ENCODE measurements around the gene DDX52. TPM values are rescaled to one million over a fixed set of nuclear protein-coding genes. Genes with fewer than 3 reads are reported as not detected.

DDX52 gene
- total and polyA plus RNA-seq, 2 of the 13 experiments (the other 11 are each of a cell fraction or from before 2014, with no cell fraction given) = 8.9 to 36.1 TPM

DNA sequence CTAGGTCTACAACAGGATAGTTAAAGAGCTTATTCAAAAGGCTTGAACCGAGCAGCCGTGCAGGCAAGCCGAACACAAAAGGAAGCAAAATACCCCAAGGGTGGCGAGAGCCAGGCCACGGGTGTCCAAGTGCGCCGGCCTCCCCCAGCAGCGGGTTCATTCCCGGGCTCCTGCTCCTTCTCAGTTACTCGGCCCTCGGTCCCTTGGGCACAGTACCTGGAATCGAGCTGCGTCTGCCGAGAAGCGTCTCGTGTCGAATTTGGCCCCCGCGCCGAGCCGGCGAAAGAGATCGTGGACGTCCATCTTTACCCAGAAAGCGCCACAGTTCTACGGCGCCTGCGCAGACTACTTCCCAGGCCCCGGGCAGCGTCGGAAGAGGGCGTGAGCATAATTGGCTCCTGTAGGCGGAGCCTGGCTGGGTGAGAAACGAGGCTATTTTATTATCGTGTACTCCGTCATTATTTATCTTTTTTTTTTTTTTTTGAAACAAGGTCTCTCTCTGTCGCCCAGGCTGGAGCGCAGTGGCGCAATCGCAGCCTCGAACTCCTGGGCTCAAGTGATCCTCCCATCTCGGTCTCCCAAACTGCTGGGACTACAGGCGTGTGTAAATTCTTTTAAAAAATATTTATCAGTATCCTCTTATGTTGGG, at the start of gene DDX52 (continued):
- TF ChIP-seq, protein P1, sequence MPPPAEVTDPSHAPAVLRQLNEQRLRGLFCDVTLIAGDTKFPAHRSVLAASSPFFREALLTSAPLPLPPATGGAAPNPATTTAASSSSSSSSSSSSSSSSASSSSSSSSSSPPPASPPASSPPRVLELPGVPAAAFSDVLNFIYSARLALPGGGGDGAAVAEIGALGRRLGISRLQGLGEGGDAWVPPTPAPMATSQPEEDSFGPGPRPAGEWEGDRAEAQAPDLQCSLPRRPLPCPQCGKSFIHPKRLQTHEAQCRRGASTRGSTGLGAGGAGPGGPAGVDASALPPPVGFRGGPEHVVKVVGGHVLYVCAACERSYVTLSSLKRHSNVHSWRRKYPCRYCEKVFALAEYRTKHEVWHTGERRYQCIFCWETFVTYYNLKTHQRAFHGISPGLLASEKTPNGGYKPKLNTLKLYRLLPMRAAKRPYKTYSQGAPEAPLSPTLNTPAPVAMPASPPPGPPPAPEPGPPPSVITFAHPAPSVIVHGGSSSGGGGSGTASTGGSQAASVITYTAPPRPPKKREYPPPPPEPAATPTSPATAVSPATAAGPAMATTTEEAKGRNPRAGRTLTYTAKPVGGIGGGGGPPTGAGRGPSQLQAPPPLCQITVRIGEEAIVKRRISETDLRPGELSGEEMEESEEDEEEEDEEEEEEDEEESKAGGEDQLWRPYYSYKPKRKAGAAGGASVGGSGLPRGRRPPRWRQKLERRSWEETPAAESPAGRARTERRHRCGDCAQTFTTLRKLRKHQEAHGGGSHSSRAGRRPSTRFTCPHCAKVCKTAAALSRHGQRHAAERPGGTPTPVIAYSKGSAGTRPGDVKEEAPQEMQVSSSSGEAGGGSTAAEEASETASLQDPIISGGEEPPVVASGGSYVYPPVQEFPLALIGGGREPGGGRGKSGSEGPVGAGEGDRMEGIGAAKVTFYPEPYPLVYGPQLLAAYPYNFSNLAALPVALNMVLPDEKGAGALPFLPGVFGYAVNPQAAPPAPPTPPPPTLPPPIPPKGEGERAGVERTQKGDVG (CRISPR knock-in tag; IDR thresholded peaks at IDR 0.05; ENCODE audit: borderline replicate concordance) = no peak
- TF ChIP-seq NRL (CRISPR knock-in tag; IDR thresholded peaks at IDR 0.05; ENCODE audit: borderline replicate concordance) = peak; percentile 72; the same call in 1 of the 2 replicates
- TF ChIP-seq KAT2B (IDR thresholded peaks at IDR 0.05; ENCODE audit: borderline replicate concordance, low read depth, low read length) = no peak
- peak; percentile 75; the same call in 1 of the 2 replicates for TF ChIP-seq ZNF891 (CRISPR knock-in tag; IDR thresholded peaks at IDR 0.05)
- TF ChIP-seq POLR2A (IDR thresholded peaks at IDR 0.05; ENCODE audit: insufficient read depth in 1 of 2, low read depth in 2 of 2, low read length in 2 of 2) = peak; percentile 64 to 82
- no peak for TF ChIP-seq SOX13 (IDR thresholded peaks at IDR 0.05)
- TF ChIP-seq SOX13 (CRISPR knock-in tag; conservative IDR thresholded peaks at IDR 0.05 in 1 of 2, IDR thresholded peaks at IDR 0.05 in 1 of 2) = peak in 1 of 2 experiments; percentile 37; a peak in 2 of 4 replicates
- TF ChIP-seq ZNF605 (CRISPR knock-in tag; IDR thresholded peaks at IDR 0.05) = peak; percentile 21; the same call in 1 of the 2 replicates
- TF ChIP-seq, protein P2, sequence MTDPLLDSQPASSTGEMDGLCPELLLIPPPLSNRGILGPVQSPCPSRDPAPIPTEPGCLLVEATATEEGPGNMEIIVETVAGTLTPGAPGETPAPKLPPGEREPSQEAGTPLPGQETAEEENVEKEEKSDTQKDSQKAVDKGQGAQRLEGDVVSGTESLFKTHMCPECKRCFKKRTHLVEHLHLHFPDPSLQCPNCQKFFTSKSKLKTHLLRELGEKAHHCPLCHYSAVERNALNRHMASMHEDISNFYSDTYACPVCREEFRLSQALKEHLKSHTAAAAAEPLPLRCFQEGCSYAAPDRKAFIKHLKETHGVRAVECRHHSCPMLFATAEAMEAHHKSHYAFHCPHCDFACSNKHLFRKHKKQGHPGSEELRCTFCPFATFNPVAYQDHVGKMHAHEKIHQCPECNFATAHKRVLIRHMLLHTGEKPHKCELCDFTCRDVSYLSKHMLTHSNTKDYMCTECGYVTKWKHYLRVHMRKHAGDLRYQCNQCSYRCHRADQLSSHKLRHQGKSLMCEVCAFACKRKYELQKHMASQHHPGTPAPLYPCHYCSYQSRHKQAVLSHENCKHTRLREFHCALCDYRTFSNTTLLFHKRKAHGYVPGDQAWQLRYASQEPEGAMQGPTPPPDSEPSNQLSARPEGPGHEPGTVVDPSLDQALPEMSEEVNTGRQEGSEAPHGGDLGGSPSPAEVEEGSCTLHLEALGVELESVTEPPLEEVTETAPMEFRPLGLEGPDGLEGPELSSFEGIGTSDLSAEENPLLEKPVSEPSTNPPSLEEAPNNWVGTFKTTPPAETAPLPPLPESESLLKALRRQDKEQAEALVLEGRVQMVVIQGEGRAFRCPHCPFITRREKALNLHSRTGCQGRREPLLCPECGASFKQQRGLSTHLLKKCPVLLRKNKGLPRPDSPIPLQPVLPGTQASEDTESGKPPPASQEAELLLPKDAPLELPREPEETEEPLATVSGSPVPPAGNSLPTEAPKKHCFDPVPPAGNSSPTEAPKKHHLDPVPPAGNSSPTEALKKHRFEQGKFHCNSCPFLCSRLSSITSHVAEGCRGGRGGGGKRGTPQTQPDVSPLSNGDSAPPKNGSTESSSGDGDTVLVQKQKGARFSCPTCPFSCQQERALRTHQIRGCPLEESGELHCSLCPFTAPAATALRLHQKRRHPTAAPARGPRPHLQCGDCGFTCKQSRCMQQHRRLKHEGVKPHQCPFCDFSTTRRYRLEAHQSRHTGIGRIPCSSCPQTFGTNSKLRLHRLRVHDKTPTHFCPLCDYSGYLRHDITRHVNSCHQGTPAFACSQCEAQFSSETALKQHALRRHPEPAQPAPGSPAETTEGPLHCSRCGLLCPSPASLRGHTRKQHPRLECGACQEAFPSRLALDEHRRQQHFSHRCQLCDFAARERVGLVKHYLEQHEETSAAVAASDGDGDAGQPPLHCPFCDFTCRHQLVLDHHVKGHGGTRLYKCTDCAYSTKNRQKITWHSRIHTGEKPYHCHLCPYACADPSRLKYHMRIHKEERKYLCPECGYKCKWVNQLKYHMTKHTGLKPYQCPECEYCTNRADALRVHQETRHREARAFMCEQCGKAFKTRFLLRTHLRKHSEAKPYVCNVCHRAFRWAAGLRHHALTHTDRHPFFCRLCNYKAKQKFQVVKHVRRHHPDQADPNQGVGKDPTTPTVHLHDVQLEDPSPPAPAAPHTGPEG (CRISPR knock-in tag; IDR thresholded peaks at IDR 0.05) = no peak
- no peak for TF ChIP-seq ZNF138 (CRISPR knock-in tag; IDR thresholded peaks at IDR 0.05; ENCODE audit: low read depth)
- no peak for TF ChIP-seq FOSL2 (CRISPR knock-in tag; IDR thresholded peaks at IDR 0.05)
- TF ChIP-seq KDM2A (CRISPR knock-in tag; IDR thresholded peaks at IDR 0.05; ENCODE audit: borderline replicate concordance, low read depth) = peak; percentile 46; the same call in 1 of the 2 replicates
- TF ChIP-seq, protein P3, sequence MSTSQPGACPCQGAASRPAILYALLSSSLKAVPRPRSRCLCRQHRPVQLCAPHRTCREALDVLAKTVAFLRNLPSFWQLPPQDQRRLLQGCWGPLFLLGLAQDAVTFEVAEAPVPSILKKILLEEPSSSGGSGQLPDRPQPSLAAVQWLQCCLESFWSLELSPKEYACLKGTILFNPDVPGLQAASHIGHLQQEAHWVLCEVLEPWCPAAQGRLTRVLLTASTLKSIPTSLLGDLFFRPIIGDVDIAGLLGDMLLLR (CRISPR knock-in tag; IDR thresholded peaks at IDR 0.05) = no peak
- TF ChIP-seq ZNF546 (CRISPR knock-in tag; conservative IDR thresholded peaks at IDR 0.05) = no peak
- TF ChIP-seq TAF15 (IDR thresholded peaks at IDR 0.05; ENCODE audit: low read depth, low read length, poor library complexity, severe bottlenecking) = no peak
- TF ChIP-seq NPAS2 (CRISPR knock-in tag; IDR thresholded peaks at IDR 0.05; ENCODE audit: borderline replicate concordance) = no peak
- TF ChIP-seq ZNF567 (CRISPR knock-in tag; IDR thresholded peaks at IDR 0.05; ENCODE audit: borderline replicate concordance) = no peak

Measured in HepG2 (cell line).